GM12891 (cell line): ENCODE results near the gene MNT.

ENCODE experiments used
- POLR2A ChIP-seq: IDR thresholded peaks from 2 replicates; pipeline ENCODE4 v1.6.1; 2011; ENCODE audit warnings: low read depth, low read length, control low read depth
- POLR2AphosphoS5 ChIP-seq: IDR thresholded peaks from 2 replicates; pipeline ENCODE4 v1.6.1; 2011; ENCODE audit warnings: low read depth, low read length, control low read depth
- SPI1 ChIP-seq: IDR thresholded peaks from 2 replicates; pipeline ENCODE4 v1.6.1; 2011; ENCODE audit warnings: low read depth, low read length, control low read depth
- TAF1 ChIP-seq: IDR thresholded peaks from 2 replicates; pipeline ENCODE4 v1.6.1; 2011; ENCODE audit warnings: low read depth, low read length, control low read depth

DNA sequence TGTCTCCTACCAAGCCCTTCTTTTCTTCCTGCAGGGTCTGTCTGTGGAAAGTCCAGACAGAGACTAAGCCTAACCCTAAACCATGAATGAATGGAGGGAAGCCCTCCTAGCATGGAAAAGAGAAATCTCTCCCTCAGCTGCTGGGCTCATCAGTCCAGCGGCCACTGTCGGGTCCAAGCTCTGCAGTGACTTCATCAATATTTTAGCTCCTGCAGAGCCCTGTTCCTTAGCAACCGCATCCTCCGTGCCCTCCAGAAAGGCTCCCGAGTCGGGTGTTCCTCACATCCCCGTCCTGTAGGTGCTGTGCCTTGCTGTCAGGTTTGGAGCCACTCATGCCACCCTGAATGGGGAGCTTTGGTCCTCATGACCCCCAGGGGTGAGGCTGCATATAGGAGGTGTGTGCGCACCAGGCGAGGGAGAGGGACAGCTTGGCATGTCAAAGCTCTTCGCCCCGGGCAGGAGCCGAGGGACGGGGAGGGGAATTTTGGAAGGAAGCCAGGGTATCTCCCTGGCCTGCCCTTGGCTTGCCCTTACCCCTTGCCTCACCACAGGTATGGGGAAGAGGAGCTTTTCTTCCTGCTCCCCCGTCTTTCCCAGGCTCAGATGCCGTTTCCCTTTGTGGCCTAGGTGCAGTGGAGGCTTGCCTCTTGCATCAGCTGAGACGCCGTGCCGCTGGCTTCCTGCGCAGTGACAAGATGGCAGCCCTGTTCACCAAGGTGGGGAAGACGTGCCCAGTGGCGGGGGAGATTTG, 39.7 kb downstream of the MNT start:
- no peak for TF ChIP-seq POLR2A
- TF ChIP-seq POLR2AphosphoS5, result no peak
- no peak for TF ChIP-seq SPI1
- no peak for TF ChIP-seq TAF1
